Renal cortex interstitium (tissue), 15 donors: Measurements from ENCODE around the gene SGTB. TPM values are rescaled to one million over a fixed set of nuclear protein-coding genes. Genes with fewer than 3 reads are reported as not detected.
A peak's percentile ranks its signal among the peaks of the same experiment; 100 is the strongest.

ENCODE experiments used
- DNase-seq, 11 donors: peaks; one replicate each; pipeline ENCODE4 v3.0.0-alpha.2; 2013; ENCODE audit warnings: low read depth in 9 of 11, low spot score in 4 of 11; ENCODE audit errors: extremely low read depth in 1 of 11
- long read RNA-seq, 16 experiments: transcript quantifications; one replicate each; lab custom pipeline, GENCODE V29; 2026
- polyA plus RNA-seq, 3 donors: library from polyadenylated mRNA; unstranded; fragments of 120-200 nt; gene quantifications; one replicate each; pipeline ENCODE4 v1.2.1, GENCODE V29; 2013; ENCODE audit not compliant: insufficient read length in 3 of 3

Gene SGTB
- 1 to 10 TPM; 7.8 to 9.3 (median 9.0) TPM for polyA plus RNA-seq
- long read RNA-seq, donor 1, full-length matches to known transcripts = 2 of 15 reads
- long read RNA-seq, donor 1, partial matches to known transcripts = 8 of 15 reads
- long read RNA-seq, donor 1, other reads (novel, unspliced or antisense) = 5 of 15 reads
- long read RNA-seq, donor 2, full-length matches to known transcripts = 1 of 1 reads
- long read RNA-seq, donor 2, partial matches to known transcripts = 0 of 1 reads
- long read RNA-seq, donor 2, other reads (novel, unspliced or antisense) = 0 of 1 reads
- long read RNA-seq, donor 3 = 0 reads
- long read RNA-seq, donor 4, full-length matches to known transcripts = 1 of 1 reads
- long read RNA-seq, donor 4, partial matches to known transcripts = 0 of 1 reads
- long read RNA-seq, donor 4, other reads (novel, unspliced or antisense) = 0 of 1 reads
- long read RNA-seq, donor 5 = 0 reads
- long read RNA-seq, donor 6 = 0 reads
- long read RNA-seq, donor 7 = 0 reads
- long read RNA-seq, donor 8 = 0 reads
- long read RNA-seq, donor 9 = 0 reads
- long read RNA-seq, donor 10, full-length matches to known transcripts = 1 of 6 reads
- long read RNA-seq, donor 10, partial matches to known transcripts = 0 of 6 reads
- long read RNA-seq, donor 10, other reads (novel, unspliced or antisense) = 5 of 6 reads
- long read RNA-seq, donor 11, full-length matches to known transcripts = 1 of 1 reads
- long read RNA-seq, donor 11, partial matches to known transcripts = 0 of 1 reads
- long read RNA-seq, donor 11, other reads (novel, unspliced or antisense) = 0 of 1 reads
- long read RNA-seq, donor 12 = 0 reads
- long read RNA-seq, donor 13 = 0 reads
- long read RNA-seq, donor 14 = 0 reads
- long read RNA-seq, donor 15 = 0 reads
- long read RNA-seq, donor 16, full-length matches to known transcripts = 3 of 3 reads
- long read RNA-seq, donor 16, partial matches to known transcripts = 0 of 3 reads
- long read RNA-seq, donor 16, other reads (novel, unspliced or antisense) = 0 of 3 reads

- DNase-seq = peak in 10 of 11 donors; percentile 62 to 89 (median 82)
These were observed at the start of gene SGTB, which contains the start of gene NLN for GRCh38 chr5:65721720-65722574. Gene SGTB, minus strand, starts transcription at chr5:65722109. Its CDS starts 1,302 bp downstream, at chr5:65720807. Gene NLN, plus strand, starts transcription at chr5:65722205. Its CDS starts 169 bp downstream, at chr5:65722374.

- DNase-seq = no peak
These were observed 49.4 kb upstream of the SGTB start for GRCh38 chr5:65771266-65771665.

- DNase-seq = no peak
These were observed 47.6 kb upstream of the SGTB start for GRCh38 chr5:65769539-65769938.

- DNase-seq = no peak
These were observed 46.9 kb upstream of the SGTB start for GRCh38 chr5:65768723-65769346.

GRCh38 chr5:65767565-65767964 lies 45.7 kb upstream of the SGTB start:
- no peak for DNase-seq

GRCh38 chr5:65766781-65767180 lies 44.9 kb upstream of the SGTB start:
- DNase-seq = no peak

GRCh38 chr5:65766175-65766574 lies 44.3 kb upstream of the SGTB start:
- no peak for DNase-seq

GRCh38 chr5:65765582-65765981 lies 43.7 kb upstream of the SGTB start:
- no peak for DNase-seq

GRCh38 chr5:65762234-65762633 lies 40.3 kb upstream of the SGTB start:
- DNase-seq = no peak

GRCh38 chr5:65760504-65761275 lies 38.8 kb upstream of the SGTB start:
- DNase-seq = no peak

GRCh38 chr5:65758546-65759144 lies 36.7 kb upstream of the SGTB start:
- no peak for DNase-seq

- DNase-seq = no peak
These were observed 31.3 kb upstream of the SGTB start for GRCh38 chr5:65753189-65753588.

- no peak for DNase-seq
These were observed 29.0 kb upstream of the SGTB start for GRCh38 chr5:65750938-65751337.

- DNase-seq = no peak
These were observed 28.0 kb upstream of the SGTB start for GRCh38 chr5:65749956-65750355.

GRCh38 chr5:65749221-65749844 lies 27.4 kb upstream of the SGTB start:
- DNase-seq = no peak

GRCh38 chr5:65742565-65743231 lies 20.8 kb upstream of the SGTB start:
- DNase-seq = peak in 3 of 11 donors; percentile 5 to 32 (median 15)
